ENCODE results near the gene ANKMY1.

The ANKMY1 gene

DNA sequence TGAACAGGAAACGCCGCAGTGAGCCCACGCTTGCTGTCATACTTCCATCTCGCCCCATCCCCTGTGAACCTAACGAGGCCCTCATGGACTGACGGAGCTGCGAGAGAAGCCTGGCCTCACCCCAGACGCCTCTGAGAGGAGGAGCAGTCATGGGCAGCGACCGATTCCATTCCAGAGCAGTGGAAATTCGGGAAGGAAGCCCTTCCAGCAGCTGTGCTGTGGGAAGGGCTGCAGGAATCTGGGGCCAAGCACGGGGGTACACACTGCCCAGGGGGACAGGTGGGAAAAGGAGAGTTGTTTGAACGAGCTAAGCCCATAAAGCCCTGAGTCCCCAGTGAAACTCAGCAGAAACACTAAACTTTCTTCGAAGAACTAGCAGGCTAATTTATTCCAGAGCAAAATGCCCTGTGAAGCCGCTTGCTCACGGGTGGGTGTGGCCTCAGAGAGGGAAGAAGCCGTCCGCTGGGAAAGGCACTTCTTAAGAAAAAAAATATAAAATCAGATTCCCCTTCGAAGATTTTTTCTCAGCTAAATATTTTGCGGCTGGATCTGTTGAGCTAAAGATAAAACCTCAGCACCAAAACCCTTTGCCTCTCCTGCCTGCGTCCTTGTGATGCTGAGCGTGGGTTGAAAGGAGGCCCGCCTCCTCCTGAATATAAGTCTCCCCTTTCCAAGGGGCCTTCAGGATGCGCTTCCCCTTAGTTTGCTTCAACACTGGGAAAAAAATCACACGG lies 38.2 kb downstream of the ANKMY1 start:
- ATAC-seq = no peak

DNA sequence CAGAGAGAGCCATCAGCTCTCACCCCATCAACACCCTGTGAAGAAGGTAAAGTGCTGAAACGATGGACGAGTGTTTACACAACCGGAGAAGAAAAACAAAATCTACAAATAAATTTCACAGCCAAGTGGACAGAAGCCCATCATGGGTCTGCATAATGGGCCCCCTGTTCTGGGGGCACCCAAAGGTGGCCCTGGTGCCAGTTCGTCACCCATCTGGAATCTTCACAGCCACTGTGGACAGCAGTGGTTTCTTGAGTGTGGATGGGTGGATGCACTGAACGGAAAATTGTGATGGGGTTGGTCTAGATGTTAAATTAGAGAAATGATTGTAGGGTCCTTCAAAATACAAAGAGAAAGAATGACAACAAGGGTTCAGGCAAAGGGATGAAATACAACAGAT lies 38.8 kb downstream of the ANKMY1 start:
- ATAC-seq = no peak

DNA sequence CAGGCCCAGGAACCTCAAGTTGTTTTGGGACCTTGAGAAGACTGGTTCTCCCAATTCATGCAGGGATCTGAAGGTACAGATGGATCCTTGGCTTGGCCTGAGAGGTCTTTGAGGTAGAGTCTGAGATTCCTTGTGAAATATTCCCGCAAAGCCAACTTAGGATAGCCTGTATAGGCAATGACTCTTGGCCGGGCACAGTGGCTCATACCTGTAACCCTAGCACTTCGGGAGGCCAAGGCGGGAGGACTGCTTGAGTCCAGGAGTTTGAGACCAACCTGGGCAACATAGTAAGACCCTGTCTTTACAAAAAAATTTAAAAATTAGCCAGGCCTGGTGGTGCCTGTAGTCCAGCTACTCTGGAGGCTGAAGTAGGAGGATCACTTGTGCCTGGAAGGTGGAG lies 40.4 kb downstream of the ANKMY1 start:
- ATAC-seq = no peak

DNA sequence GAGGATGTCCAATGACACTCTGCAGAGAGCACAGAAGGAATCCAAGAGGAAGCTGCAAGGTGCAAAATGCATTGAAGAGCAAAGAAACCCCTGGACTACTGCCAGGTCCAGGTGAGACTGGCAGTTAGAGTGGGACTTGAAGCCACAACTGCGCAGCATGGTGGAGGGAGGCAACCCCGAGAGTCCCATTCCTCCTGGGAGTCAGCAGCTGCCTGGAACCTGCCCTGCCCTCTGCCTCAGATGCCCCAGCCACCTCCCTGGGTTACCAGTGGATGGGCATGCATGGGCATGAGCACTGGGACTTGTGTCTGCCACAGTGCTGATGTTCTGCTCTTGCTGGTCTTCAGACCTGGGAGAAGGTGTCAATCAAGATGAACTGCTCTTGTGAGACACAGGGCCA lies 43.2 kb downstream of the ANKMY1 start:
- ATAC-seq = no peak

DNA sequence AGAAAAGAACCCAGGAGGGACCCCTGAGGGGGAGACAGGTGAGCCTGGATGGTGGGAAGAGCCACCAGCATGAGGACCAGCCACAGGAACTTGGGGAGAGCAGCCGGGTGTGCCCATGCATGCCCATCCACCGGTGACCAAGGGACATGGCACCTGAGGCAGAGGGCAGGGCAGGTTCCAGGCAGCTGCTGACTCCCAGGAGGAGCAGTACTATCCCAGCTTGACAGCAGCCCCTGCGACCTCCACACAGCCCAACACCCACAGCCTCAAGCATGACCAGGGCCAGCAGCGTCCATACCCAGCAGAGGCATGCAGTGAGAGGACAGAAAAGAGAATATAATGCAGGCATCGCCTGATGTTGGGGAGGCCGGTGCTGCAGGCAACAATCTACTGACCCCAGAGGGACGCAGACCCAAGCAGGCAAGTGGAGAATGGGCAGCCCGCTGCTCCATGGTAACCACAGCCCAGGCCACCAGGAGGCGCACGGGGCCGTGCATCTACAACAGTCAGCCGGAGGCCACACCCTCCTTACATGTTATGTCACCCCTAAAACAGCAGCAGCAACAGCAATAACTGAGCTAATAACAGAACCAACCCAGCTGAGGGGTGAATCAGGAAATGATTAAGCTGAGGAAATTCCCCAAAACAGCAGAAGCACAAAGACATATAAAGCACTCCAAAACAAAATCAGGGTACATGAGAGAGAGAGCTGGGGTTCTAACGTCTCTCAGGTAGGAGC lies 44.1 kb downstream of the ANKMY1 start:
- ATAC-seq = peak; percentile 99

DNA sequence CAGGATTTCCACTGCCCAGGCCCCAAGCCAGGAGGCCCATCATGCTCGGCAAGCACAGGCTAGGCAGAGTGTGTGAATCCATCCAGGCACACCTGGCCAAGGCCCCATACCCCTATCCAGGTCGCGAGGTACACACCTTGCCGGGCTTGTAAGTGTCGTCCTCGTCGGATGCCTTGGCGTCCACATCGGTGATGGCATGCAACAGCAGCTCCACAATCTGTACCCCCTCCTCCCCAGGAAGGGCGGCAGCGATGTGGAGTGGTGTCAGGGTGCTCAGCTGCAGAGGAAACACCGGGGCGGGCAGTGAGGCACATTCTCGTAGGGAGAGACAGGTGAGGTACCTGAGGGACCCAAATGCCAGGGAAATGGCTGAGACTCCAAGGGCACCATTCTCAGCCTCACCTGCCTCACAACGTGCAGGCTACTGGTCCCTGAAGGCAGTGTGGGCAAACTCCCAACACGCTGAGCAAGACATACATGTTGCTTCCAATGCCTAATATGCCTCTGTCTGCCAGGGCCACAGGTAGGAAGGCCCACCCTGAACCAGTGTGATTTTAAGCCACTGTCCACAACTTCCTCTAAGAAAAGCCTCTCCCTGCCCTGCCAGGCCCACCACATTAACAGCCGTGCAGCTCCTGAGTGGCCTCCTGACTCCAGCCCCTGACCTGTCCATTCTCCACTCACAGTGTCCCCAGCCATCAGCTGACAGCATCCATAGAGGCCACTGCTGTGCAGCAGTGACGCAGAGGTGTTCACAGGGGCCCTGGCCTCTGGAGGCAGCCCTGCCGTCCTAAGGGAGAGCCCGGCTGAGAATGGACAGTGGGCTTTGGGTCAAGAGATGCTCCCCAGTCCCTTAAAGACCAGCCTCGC lies 44.9 kb downstream of the ANKMY1 start:
- ATAC-seq = no peak

DNA sequence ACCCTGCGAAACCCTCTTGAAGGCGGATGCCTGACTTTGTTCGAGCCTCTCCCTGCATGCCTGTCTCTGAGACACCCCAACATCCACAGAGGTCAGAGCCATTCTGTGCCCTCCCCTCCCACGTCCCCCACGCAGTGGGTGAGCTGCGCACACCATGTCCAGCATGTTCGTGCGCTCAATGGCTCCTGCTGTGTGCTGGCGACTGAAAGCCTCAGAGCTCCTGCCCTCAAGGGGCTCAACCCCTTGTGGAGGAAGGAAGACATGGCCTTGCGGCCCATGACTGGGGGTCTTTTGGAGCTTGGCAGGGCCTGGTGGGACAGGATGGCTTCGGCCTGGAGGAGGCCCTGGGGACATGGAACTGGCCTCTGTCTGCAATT lies 45.7 kb downstream of the ANKMY1 start:
- ATAC-seq = no peak

DNA sequence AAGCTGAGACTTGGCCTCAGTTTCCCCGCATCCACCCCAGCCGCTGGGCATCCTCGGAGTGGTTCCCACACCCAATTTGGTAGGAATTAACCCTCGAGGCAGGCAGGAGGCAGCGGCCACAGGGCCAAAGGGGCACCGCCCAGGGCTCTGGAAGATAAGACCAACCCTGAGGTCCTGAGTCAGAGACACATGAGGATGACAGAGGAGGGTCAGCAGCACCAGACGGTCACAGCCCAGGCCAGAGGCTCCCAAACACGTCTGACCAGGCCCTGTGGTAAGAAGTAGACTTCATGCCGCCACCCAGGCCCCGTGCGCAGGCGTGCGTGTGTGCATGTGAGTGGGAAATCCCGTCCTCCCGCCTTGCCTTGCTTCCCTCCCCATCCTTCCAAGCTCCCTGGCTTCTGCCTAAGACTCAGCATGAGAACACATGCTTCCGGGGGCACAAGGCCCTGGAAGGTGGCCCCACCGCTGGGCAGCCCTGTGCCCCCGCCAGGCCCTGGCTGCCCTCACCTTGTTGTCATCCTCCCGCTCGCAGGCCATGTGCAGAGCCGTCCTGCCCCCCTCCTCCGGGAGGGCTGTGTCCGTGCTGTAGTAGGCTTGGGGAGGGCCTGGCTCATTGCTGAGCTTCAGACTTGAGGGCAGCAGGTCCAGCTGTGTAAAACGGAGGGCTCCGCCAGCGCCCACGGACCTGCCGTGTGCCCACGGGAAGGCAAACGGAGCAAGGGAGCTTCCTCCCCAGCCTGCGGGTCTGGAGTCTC lies 46.3 kb downstream of the ANKMY1 start:
- no peak for ATAC-seq

DNA sequence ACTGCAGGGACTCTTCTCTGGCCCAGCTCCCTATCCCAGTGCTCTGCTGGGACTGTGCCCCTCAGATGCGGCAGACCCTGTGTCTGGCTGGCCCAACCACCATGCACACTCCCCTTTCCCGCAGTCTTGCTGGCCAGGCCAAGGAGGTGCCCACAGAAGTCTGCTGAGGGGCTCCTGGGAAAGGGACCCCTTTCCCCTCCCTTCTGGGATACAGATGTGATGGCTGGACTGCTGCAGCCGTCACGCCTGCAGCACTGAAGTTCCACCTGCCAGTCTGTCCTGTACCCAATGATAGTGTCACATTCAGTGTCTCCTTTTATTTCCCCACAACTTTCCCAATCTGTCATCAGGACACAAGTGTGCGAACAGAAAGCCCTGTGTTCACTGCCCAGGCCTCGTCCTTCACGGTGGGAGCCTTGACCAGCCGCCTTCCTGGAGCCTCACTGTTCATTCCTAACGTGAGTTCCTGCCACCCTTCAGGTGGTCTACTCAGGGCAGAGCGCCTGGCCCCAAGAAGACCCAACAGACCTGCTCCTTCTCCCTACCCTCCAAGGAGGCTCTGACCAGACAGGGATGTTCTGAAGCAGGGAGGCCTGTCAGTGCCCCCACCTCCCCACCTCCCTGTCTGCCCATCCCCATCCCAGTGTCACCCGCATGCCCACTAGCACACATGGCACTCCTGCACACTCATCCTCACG lies 47.1 kb downstream of the ANKMY1 start:
- ATAC-seq = no peak

DNA sequence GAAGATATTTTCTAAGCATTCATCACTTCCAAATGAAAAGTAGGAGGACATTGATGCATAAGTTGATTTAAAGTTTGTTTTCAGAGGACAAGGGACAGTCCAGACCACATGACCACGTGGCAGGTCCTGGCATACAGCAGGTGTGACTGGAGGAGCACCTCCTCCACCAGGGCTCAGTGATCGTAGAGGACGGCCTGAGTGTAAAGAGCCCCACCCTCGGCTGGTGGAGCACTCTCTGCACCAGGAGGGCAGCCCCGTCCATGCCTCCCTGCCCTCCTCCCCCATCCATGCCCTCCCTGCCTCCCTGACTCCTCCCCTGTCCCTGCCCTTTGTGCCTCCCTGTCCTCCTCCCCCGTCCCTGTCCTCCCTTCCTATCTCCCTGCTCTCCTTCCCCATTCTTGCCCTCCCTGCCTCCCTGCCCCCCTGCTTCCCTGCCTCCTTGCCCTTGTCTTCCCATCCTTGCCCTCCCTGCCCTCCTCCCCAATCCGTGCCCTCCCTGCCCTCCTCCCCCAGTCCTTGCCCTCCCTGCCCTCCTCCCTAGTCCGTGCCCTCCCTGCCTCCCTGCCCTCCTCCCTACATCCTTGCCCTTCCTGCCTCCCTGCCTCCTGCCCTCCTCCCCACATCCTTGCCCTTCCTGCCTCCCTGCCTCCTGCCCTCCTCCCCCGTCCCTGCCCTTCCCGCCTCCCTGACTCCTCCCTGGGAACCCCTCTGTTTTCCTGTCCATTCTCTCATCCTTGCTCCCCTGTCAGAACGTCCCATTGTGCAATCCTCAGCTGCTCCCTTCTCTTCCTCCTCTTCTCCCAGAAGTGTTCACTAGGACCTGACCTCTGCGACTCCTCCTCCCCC lies 47.9 kb downstream of the ANKMY1 start:
- no peak for ATAC-seq

DNA sequence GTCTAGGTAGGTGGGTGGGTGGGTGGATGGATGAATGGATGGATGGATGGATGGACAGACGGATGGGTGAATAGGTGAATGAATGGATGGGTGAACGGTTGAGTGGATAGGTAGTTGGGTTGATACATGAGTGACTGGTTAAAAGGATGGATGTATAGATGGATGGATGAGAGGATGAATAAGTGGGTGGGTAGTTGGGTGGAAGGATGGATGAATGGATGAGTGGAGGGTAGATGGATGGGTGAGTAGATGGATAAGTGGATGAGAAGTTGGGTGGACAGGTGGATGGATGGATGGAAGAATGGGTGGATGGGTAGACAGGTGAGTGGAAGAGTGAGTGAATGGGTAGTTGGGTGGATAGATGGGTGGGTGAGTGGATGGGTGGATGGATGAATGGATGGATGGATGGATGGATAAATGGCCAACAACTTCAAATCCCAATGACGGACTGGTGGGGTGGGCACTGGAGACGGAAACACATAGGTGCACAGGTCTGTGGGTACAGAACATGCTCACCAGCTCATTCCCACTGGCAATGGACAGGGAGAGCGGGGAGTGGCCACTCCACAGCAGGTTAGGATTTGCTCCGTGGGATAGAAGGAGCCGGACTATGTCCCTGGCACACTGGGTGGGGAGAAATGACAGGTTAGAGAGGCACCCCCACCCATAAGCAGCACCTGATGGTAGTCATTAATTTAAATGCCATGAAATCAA lies 48.8 kb downstream of the ANKMY1 start:
- ATAC-seq = no peak

DNA sequence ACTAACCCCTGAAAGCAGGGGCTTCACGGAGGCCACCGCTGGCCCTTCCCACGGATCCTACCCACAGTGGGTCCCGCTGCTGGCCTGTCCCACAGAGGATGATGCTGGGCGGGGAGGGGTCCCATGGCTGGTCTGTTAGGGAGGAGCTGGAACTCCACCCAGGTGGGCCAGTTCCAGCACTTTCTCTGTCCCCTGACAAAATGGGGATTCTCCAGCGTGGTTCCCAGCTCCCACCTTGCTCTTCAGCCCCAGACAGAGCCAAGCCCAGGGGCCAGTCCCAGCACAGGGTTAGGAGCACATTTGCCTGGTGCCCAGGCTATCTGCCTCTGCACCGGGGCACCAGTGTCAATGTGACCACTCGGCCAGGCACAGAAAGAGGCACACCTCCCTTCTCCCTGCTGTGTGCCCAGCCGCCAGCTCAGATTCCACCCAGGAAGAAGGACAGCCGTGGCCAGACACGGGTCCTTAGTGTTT lies 50.0 kb downstream of the ANKMY1 start:
- ATAC-seq = no peak

DNA sequence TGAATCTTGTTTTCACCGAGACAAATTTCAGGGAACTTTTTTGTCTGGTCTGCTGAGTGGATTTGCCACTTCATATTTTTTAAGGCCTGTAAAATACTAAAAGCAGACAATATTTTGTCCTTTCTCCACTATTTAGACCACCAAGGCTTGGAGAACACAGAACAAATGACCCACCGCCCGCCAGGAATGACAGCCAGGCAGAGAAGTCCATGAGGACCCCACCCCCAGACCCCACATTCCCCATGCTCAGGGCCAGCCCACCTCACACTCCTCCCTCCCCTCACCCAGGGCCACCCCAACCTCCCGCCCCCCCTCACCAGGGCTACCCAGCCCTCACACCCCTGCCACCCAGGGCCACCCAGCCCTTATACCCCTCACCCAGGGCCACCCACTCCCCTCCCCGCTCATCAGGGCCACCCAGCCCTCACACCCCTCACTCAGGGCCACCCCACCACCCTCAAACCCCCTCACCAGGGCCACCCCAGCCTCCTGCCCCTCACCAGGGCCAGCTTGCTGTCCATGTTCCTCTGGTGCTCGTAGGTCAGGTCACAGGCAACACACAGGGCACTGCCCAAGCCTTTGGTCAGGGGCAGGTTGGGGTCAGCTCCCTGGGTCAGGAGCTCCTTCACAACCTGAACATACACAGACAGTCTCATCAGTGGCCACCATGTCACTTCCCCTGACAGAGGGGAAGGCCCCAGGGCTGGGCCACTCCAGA lies 50.6 kb downstream of the ANKMY1 start:
- ATAC-seq = no peak

DNA sequence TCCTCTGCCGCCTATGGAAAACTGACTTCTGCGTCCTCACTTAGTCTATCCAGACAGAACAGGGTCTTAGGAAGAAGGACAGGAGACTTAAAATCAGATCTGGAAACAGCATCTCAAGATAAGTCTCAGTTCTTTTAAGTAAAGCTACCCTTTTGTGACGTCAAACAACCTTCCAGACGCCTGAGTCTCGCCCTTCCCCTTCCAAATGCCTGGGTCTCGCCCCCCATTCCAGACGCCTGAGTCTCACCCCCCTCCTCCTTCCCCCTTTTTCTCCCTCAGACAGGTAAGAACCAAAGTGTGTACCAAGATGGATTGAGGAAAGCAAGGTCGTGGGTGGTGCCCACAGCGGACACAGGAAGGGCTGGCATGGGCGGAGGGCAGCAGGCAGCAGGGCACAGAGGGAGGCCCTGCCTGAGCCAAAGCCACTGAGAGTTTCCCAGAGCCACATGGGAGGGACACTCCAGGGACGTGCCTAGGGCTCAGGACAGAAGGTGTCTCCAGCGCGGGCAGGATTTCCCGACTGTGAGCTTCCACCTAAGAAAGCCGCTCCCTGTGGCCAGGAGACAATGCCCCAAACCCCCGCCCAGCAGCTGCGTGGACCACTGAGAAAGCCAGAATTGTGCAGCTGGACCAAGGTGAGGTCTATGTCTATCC lies 51.3 kb downstream of the ANKMY1 start:
- no peak for ATAC-seq

DNA sequence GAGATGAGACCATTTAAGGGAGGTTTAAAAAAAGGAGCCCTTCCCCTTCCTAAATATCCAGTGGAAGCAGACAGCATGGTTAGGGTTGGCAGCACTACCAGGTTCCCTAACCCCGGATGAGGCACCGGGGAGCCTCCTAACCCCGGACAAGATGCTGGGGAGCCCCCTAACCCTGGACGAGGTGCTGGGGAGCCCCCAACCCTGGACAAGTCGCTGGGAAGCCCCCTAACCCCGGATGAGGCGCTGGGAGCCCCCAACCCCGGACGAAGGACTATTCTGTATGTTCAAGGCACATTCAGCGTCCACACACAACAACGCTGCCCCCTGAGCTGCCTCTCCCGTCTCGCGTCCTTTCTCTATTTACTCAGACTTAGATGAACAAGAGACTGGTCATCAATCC lies 51.9 kb downstream of the ANKMY1 start:
- ATAC-seq = no peak

DNA sequence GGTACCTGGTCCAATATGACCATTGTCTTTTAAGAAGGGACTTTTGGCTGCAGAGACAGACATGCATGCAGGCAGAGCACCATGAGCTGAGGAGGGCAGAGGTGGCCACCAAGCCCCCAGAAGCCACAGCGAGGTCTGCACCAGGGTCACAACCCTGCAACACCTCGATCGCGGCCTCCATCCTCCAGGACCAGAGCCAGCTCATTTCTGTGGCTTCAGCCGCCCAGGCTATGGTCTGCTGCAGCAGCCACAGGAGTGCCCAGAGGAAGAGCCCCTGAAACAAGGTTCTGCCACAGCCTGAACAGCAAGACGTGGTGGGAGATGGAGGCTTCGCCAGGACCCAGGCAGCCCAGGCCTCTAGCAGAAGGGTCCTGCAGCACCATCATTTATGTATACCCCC lies 53.9 kb downstream of the ANKMY1 start:
- no peak for ATAC-seq

DNA sequence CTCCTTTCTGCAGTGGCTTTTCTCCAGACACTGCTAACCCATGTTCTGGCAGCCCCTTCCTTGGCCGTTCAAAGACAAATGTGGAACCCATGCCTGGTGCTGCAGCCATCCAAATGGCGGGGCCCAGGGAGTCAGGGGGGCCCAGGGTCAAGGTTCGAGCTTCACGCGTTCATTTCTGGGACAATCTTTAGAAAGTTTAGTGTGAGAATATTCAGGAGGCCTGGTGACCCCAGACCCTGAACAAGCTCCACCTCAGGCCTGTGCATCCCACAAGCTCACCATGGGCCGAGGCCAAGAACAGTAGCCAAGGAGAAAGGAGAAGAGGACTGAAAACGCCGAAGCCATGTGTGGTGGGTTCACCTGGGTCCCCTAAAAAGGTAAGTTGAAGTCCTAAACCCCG lies 54.4 kb downstream of the ANKMY1 start:
- no peak for ATAC-seq

DNA sequence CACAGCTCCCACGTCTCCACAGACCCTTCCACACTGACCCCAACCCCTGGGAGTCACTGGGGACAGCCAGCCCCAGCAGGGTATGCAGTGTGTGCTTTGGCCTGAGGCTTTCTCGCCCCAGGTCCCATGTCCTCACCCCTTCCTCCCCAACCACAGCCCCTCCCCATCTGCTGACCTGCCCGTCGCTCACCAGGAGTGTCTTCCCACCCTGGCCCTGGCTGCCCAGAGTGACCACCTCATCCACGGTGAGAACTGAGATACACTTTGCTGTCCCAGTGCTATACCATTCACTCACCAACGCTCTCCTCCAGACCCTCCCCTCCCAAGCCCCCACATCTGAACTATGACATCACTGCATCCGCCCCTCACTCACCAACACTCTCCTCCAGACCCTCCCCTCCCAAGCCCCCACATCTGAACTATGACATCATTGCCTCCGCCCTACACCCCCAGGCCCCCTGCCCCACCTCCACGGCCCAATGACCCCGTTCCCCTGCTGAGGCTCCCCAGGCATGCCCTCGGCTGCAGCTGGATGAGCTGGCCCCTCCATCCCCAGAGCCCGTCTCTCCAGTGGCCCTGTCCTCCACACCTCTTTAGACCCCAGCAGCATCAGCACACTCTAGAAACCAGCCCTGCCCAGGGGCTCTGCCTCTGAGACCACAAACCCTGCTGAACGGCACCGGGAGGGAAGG lies 55.2 kb downstream of the ANKMY1 start:
- ATAC-seq = no peak

DNA sequence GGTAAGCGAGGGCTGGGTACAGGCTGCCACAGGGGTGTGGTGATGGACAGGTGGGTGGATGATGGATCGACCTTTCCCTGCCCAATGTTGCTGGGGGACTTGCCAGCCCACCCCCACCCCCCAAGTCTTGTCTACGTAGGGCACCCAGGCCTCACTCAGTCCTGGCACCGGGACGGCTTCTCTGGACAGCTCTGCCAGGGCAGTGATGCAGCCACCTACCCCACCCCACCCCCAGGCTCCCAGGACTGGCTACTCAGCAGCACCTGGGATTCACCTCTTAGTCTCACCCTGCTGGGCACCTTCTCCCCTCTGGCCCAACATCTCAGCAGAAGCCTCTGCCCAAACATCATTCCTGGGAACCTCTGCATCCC lies 55.7 kb downstream of the ANKMY1 start:
- ATAC-seq = no peak
